Activated naive CD4-positive, alpha-beta T cell treated with anti-CD3 and anti-CD28 coated beads, Interleukin-2, amount 50 U/mL, for 24 hours (primary cell): ENCODE measurements around the gene AASDH.
A peak's percentile ranks its signal among the peaks of the same experiment; 100 is the strongest.

Experiments used
- H3K27ac Mint-ChIP-seq: one replicate; pipeline ENCODE4 v1.8.0; 2021; ENCODE audit warnings: mild to moderate bottlenecking, mixed read lengths
- H3K27me3 Mint-ChIP-seq: one replicate; pipeline ENCODE4 v1.8.0; 2021; ENCODE audit warnings: mixed read lengths
- H3K36me3 Mint-ChIP-seq: one replicate; pipeline ENCODE4 v1.8.0; 2021; ENCODE audit warnings: mixed read lengths
- H3K4me1 Mint-ChIP-seq: one replicate; pipeline ENCODE4 v1.8.0; 2021; ENCODE audit warnings: mixed read lengths
- H3K4me3 Mint-ChIP-seq: one replicate; pipeline ENCODE4 v1.8.0; 2021; ENCODE audit warnings: mild to moderate bottlenecking, mixed read lengths
- H3K9me3 Mint-ChIP-seq: one replicate; pipeline ENCODE4 v1.8.0; 2021; ENCODE audit warnings: mixed read lengths

The AASDH gene, protein sequence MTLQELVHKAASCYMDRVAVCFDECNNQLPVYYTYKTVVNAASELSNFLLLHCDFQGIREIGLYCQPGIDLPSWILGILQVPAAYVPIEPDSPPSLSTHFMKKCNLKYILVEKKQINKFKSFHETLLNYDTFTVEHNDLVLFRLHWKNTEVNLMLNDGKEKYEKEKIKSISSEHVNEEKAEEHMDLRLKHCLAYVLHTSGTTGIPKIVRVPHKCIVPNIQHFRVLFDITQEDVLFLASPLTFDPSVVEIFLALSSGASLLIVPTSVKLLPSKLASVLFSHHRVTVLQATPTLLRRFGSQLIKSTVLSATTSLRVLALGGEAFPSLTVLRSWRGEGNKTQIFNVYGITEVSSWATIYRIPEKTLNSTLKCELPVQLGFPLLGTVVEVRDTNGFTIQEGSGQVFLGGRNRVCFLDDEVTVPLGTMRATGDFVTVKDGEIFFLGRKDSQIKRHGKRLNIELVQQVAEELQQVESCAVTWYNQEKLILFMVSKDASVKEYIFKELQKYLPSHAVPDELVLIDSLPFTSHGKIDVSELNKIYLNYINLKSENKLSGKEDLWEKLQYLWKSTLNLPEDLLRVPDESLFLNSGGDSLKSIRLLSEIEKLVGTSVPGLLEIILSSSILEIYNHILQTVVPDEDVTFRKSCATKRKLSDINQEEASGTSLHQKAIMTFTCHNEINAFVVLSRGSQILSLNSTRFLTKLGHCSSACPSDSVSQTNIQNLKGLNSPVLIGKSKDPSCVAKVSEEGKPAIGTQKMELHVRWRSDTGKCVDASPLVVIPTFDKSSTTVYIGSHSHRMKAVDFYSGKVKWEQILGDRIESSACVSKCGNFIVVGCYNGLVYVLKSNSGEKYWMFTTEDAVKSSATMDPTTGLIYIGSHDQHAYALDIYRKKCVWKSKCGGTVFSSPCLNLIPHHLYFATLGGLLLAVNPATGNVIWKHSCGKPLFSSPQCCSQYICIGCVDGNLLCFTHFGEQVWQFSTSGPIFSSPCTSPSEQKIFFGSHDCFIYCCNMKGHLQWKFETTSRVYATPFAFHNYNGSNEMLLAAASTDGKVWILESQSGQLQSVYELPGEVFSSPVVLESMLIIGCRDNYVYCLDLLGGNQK

DNA sequence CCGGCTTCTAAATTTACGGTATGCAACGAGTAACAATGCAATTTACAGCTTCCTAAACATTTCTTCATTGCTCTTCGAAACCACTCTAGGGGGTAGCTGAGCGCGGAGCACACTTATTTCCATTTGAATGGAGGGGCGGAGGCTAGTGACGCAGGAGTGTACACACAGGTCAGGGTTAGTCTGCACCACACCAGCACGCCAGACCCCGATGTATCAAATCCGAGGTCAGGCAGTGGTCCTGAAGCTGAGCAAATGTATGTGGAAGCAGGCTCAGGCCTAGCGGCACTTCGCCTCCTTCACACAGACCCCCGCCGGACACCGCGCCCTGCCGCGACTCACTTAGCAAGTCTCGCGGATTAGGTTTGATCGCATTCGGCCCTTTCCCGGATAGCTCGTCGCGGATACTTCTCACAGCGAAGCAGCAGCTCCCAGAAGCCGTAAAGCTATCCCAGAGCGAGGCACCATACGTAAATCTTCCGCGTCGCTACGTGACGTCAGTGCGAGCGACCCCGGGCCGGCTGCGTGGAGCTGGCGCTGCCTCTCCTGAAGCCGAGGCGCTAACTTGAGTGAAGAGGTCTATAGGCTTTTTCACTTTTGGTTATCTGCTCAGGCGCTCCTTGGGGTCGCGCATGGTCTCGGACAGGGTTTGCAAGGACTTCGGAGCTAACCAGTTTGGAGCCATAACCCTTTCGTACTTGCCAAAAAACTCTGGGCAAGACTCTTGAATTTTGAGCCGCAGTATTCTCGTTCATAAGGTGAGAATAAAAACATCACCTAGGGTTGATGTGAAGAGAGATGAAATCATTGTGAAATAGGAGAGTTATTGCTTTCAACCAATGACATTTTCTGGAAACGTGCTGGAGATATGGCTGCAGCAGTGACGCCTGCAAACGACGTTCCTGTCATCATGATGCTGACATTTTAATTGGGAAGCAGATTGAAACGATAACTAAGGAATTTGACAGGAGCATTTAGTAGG lies at the start of gene AASDH:
Gene AASDH, minus strand, starts transcription at position 469 of the 979 bp plus-strand sequence. CDS start 3,192 bp downstream, outside the sequence.
- Mint-ChIP-seq H3K27ac (peak within 1 kb of the TSS; percentile 96), H3K27me3 (no peaks in the 10 kb centered on the region), H3K9me3 (no peaks in the 10 kb centered on the region), H3K36me3 (no peaks in the 10 kb centered on the region), H3K4me3 (peak within 1 kb of the TSS; percentile 93), H3K4me1 (peaks cover 38% of the 10 kb centered on the region)

DNA sequence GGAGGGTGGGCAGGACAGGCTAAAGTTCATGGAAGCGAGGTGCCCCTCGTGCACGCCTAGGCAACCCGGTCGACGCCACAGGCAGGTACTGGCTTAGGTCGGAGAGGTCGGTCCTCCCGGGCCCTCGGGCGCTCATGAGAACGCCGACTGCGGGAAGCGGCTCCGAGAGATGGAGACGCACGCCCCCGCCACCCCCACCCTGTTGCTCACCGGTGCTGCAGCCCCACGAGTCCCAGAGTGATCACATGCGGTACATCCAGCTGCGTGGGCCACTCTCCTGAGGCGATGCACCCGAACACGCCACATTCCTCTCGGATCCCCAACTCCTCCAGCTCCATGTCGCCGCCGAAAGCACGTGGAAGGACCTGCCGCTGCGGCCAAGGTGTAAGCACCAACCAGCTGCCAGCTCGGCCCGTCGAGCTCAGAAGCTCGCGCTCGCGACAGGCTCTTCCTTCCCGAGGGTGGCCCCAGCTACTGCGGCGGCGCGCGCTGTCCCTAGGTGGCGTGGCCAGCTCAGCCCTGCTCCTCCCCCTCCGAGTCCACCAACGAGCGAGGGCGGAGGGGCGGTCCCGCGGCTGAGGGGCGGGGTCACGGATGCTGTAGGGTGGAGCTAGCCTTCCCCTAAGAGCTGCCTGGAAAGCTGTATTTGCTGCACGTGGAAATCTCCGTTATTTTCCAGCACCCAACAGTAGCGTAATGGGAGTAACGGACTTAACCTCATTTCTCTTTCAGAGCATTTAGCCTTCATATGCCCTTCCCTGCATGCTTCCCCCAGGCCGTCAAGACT lies 48.0 kb upstream of the AASDH start, which contains the start of gene PPAT:
Gene PPAT, minus strand, starts transcription at position 476 of the 787 bp plus-strand sequence. Its CDS starts 138 bp downstream, at position 338.
- Mint-ChIP-seq H3K27ac (peak within 1 kb of the TSS; percentile 95), H3K9me3 (no peaks in the 10 kb centered on the region), H3K27me3 (no peaks in the 10 kb centered on the region), H3K36me3 (peaks cover 15% of the 10 kb centered on the region), H3K4me3 (peak within 1 kb of the TSS; percentile 95), H3K4me1 (peaks cover 53% of the 10 kb centered on the region)

GRCh38 chr4:56434599-56435139 lies 47.4 kb upstream of the AASDH start:
- Mint-ChIP-seq H3K27me3 (no peaks in the 10 kb centered on the region), H3K27ac (peak overlapping the region; percentile 95), H3K4me1 (peaks cover 53% of the 10 kb centered on the region), H3K9me3 (no peaks in the 10 kb centered on the region), H3K36me3 (peaks cover 13% of the 10 kb centered on the region), H3K4me3 (peak overlapping the region; percentile 95)

- H3K9me3 Mint-ChIP-seq, result no peaks in the 10 kb centered on the region
- no peaks in the 10 kb centered on the region for H3K27me3 Mint-ChIP-seq
- H3K4me3 Mint-ChIP-seq, result peak overlapping the region; percentile 95
- no peak overlapping the region for H3K27ac Mint-ChIP-seq
- peaks cover 8% of the 10 kb centered on the region for H3K36me3 Mint-ChIP-seq
- peaks cover 54% of the 10 kb centered on the region for H3K4me1 Mint-ChIP-seq
Observed at GRCh38 chr4:56433280-56433679, 46.0 kb upstream of the AASDH start.

DNA sequence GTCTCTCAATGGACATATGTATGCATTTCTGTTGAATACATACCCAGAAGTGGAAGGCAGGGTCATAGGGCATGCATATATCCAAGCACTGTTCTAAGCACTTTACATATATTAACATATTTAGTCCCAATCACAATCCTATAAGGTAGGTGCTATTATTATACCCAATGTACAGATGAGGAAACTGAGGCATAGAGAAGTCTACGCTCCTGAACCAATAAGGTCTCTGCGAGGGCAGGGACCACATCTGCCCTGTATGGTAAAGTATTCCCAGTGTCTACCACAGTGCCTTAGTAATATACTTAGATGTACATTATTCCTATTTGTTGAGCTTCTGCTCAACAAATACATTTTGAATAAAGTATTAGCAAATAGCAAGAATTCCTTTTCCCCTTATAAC lies 42.9 kb upstream of the AASDH start:
- H3K4me3 Mint-ChIP-seq, result no peak overlapping the region
- H3K9me3 Mint-ChIP-seq, result no peaks in the 10 kb centered on the region
- no peak overlapping the region for H3K27ac Mint-ChIP-seq
- H3K4me1 Mint-ChIP-seq, result peaks cover 57% of the 10 kb centered on the region
- H3K36me3 Mint-ChIP-seq, result peaks cover 3% of the 10 kb centered on the region
- no peaks in the 10 kb centered on the region for H3K27me3 Mint-ChIP-seq

GRCh38 chr4:56427179-56427578 lies 39.9 kb upstream of the AASDH start:
- H3K27ac Mint-ChIP-seq, result no peak overlapping the region
- peaks cover 46% of the 10 kb centered on the region for H3K4me1 Mint-ChIP-seq
- no peak overlapping the region for H3K4me3 Mint-ChIP-seq
- peaks cover 5% of the 10 kb centered on the region for H3K36me3 Mint-ChIP-seq
- no peaks in the 10 kb centered on the region for H3K27me3 Mint-ChIP-seq
- no peaks in the 10 kb centered on the region for H3K9me3 Mint-ChIP-seq

GRCh38 chr4:56426273-56426672 lies 39.0 kb upstream of the AASDH start:
- peaks cover 5% of the 10 kb centered on the region for H3K36me3 Mint-ChIP-seq
- H3K27ac Mint-ChIP-seq, result no peak overlapping the region
- no peak overlapping the region for H3K4me3 Mint-ChIP-seq
- no peaks in the 10 kb centered on the region for H3K9me3 Mint-ChIP-seq
- no peaks in the 10 kb centered on the region for H3K27me3 Mint-ChIP-seq
- H3K4me1 Mint-ChIP-seq, result peaks cover 37% of the 10 kb centered on the region

GRCh38 chr4:56425518-56425917 lies 38.2 kb upstream of the AASDH start:
- H3K4me3 Mint-ChIP-seq, result no peak overlapping the region
- peaks cover 31% of the 10 kb centered on the region for H3K4me1 Mint-ChIP-seq
- H3K9me3 Mint-ChIP-seq, result no peaks in the 10 kb centered on the region
- H3K36me3 Mint-ChIP-seq, result peaks cover 5% of the 10 kb centered on the region
- no peak overlapping the region for H3K27ac Mint-ChIP-seq
- no peaks in the 10 kb centered on the region for H3K27me3 Mint-ChIP-seq

- peaks cover 28% of the 10 kb centered on the region for H3K4me1 Mint-ChIP-seq
- no peaks in the 10 kb centered on the region for H3K27me3 Mint-ChIP-seq
- no peak overlapping the region for H3K4me3 Mint-ChIP-seq
- peaks cover 5% of the 10 kb centered on the region for H3K36me3 Mint-ChIP-seq
- no peak overlapping the region for H3K27ac Mint-ChIP-seq
- no peaks in the 10 kb centered on the region for H3K9me3 Mint-ChIP-seq
Observed at GRCh38 chr4:56424697-56425514, 37.6 kb upstream of the AASDH start.

DNA sequence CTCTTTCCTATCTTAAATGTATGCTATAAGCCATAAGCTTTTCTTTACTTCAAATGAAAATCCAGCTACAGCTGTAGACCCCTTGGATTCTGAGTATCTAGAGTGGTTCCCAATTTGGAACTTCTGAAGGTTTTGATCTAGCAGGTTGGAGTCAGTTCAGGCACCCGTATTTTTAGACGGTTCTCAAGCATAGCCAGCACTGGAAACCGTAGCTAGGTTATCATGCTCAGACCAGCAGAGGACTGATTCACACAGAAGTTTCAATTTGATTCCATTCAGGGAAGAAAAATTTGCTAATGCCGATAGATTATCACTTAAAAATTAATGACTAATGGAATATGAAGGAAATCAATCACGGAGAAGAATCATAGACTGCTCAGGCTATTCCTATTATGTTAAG lies 36.9 kb upstream of the AASDH start:
- no peak overlapping the region for H3K27ac Mint-ChIP-seq
- H3K4me1 Mint-ChIP-seq, result peaks cover 26% of the 10 kb centered on the region

DNA sequence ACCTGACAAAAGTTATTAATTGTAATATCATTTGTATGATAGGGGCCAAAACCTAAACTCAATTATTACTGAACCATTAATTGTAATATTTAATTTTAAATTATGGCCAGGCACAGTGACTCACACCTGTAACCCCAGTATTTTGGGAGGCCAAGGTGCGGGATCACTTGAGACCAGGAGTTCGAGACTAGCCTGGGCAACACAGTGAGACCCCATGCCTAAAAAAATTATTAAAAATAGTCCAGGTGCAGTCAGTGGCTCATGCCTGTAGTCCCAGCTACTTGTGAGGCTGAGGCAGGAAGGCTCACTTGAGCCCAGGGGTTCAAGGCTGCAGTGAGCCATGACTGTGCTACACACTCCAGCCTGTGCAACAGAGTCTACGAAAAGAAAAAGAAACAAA lies 30.1 kb upstream of the AASDH start:
- Mint-ChIP-seq H3K4me1 (peaks cover 8% of the 10 kb centered on the region), H3K27ac (no peak overlapping the region), H3K9me3 (no peaks in the 10 kb centered on the region), H3K36me3 (peaks cover 2% of the 10 kb centered on the region), H3K27me3 (no peaks in the 10 kb centered on the region), H3K4me3 (no peak overlapping the region)

More for the DNA sequence above, 36.9 kb upstream of the AASDH start:
- H3K9me3 Mint-ChIP-seq, result no peaks in the 10 kb centered on the region
- no peak overlapping the region for H3K4me3 Mint-ChIP-seq
- H3K36me3 Mint-ChIP-seq, result peaks cover 5% of the 10 kb centered on the region
- H3K27me3 Mint-ChIP-seq, result no peaks in the 10 kb centered on the region

GRCh38 chr4:56416349-56416748 lies 29.1 kb upstream of the AASDH start:
- Mint-ChIP-seq H3K36me3 (peaks cover 4% of the 10 kb centered on the region), H3K27ac (no peak overlapping the region), H3K9me3 (no peaks in the 10 kb centered on the region), H3K4me3 (no peak overlapping the region), H3K4me1 (peaks cover 19% of the 10 kb centered on the region), H3K27me3 (no peaks in the 10 kb centered on the region)

DNA sequence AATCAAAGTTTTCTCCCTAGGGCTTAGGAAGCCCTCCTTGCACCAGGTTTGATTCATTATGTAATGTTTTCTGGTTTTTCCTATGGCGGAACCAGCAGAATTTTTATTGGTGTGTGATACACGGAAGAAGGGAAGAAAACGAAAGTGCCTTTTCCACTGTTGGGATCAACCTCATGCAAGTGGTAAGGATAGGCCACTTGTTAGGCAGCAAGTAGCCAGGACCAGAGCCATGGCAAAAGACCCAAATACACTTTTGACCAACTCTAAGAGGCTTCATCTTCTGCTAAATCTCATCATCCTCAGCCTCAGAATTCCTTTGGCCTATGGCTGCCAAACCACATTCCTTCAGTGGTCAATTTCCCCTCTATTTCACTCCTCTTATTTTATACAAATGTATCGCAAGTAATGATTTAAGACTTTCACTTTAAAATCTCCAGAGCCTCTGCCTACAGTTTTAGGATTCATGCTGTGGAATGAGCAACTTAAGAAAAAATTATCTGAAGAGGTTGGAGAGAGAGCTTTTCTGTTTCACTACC lies 26.9 kb upstream of the AASDH start:
- Mint-ChIP-seq H3K9me3 (no peaks in the 10 kb centered on the region), H3K4me1 (peaks cover 28% of the 10 kb centered on the region), H3K36me3 (peaks cover 4% of the 10 kb centered on the region), H3K27ac (no peak overlapping the region), H3K27me3 (no peaks in the 10 kb centered on the region), H3K4me3 (no peak overlapping the region)
